ENCODE data around the gene FAM20A.
"Not testable (repeated sequence)": the region's sequence is repeated elsewhere in the genome, so short reads cannot be mapped to it uniquely, and the experiment has no call there.

The FAM20A gene

GRCh38 chr17:68587847-68588246 is 13.3 kb downstream of the FAM20A start:
- DNase-seq = no peak

GRCh38 chr17:68587026-68587425 is 14.1 kb downstream of the FAM20A start:
- DNase-seq = no peak

- no peak for DNase-seq
These were observed 15.5 kb downstream of the FAM20A start for GRCh38 chr17:68585643-68586042.

- no peak for DNase-seq
These were observed 16.4 kb downstream of the FAM20A start for GRCh38 chr17:68584581-68585303.

- DNase-seq = not testable (repeated sequence)
These were observed 18.3 kb downstream of the FAM20A start for GRCh38 chr17:68582867-68583266.

- DNase-seq = no peak
These were observed 19.1 kb downstream of the FAM20A start for GRCh38 chr17:68581863-68582645.

- no peak for DNase-seq
These were observed 20.9 kb downstream of the FAM20A start for GRCh38 chr17:68580236-68580770.

- DNase-seq = no peak
These were observed 21.8 kb downstream of the FAM20A start for GRCh38 chr17:68579194-68579927.

- no peak for DNase-seq
These were observed 22.9 kb downstream of the FAM20A start for GRCh38 chr17:68578236-68578635.

GRCh38 chr17:68577497-68577821 is 23.7 kb downstream of the FAM20A start:
- peak; percentile 82 for DNase-seq

GRCh38 chr17:68576811-68577496 is 24.2 kb downstream of the FAM20A start:
- DNase-seq = no peak

- no peak for DNase-seq
These were observed 25.0 kb downstream of the FAM20A start for GRCh38 chr17:68576137-68576536.

- DNase-seq = no peak
These were observed 27.8 kb downstream of the FAM20A start for GRCh38 chr17:68573338-68573737.

GRCh38 chr17:68572138-68572842 is 28.9 kb downstream of the FAM20A start:
- no peak for DNase-seq

- no peak for DNase-seq
These were observed 30.6 kb downstream of the FAM20A start for GRCh38 chr17:68570526-68570925.

GRCh38 chr17:68569346-68569745 is 31.8 kb downstream of the FAM20A start:
- DNase-seq = no peak

GRCh38 chr17:68568581-68568980 is 32.6 kb downstream of the FAM20A start:
- no peak for DNase-seq

- no peak for DNase-seq
These were observed 33.6 kb downstream of the FAM20A start for GRCh38 chr17:68567581-68567980.

- no peak for DNase-seq
These were observed 34.1 kb downstream of the FAM20A start for GRCh38 chr17:68567035-68567434.

GRCh38 chr17:68566442-68566738 is 34.8 kb downstream of the FAM20A start:
- DNase-seq = no peak

- no peak for DNase-seq
These were observed 35.3 kb downstream of the FAM20A start for GRCh38 chr17:68565661-68566441.

Data from NCI-H1105 treated with DMSO at 0.1 percent for 48 hours (cell line).